ENCODE data around the gene LDHAL6B. TPM values are rescaled to one million over a fixed set of nuclear protein-coding genes. Genes with fewer than 3 reads are reported as not detected.

Gene LDHAL6B
- total and polyA plus RNA-seq, 2 donors: not detected

- Histone ChIP-seq H3K4me3 (ENCODE audit: low read depth, low read length) (no peak overlapping the region), H3K36me3 (ENCODE audit: insufficient read depth) (no peaks in the 10 kb centered on the region)
- WGBS: 91% methylated on average over 14 of the region's 14 CpGs
Measured at GRCh38 chr15:59217876-59218498, 11.3 kb downstream of the LDHAL6B start.

GRCh38 chr15:59218710-59219109, 12.1 kb downstream of the LDHAL6B start:
- no peaks in the 10 kb centered on the region for H3K36me3 ChIP-seq (ENCODE audit: insufficient read depth)
- WGBS: 84% methylated on average over 3 of the region's 3 CpGs
- no peak overlapping the region for H3K27ac ChIP-seq (ENCODE audit: low read depth)
- no peak overlapping the region for H3K4me3 ChIP-seq (ENCODE audit: low read depth, low read length)
- no peak for DNase-seq (ENCODE audit: extremely low spot score)
- no peaks in the 10 kb centered on the region for H3K4me1 ChIP-seq (ENCODE audit: insufficient read depth)

More at GRCh38 chr15:59217876-59218498, 11.3 kb downstream of the LDHAL6B start:
- H3K4me1 ChIP-seq (ENCODE audit: insufficient read depth): no peaks in the 10 kb centered on the region
- no peak for DNase-seq (ENCODE audit: extremely low spot score)
- H3K27ac ChIP-seq (ENCODE audit: low read depth): no peak overlapping the region

- H3K4me1 ChIP-seq (ENCODE audit: insufficient read depth): no peaks in the 10 kb centered on the region
- no peak for DNase-seq (ENCODE audit: extremely low spot score)
- no peak overlapping the region for H3K4me3 ChIP-seq (ENCODE audit: low read depth, low read length)
- 61% methylated on average over 5 of the region's 5 CpGs for WGBS
- no peak overlapping the region for H3K27ac ChIP-seq (ENCODE audit: low read depth)
- no peaks in the 10 kb centered on the region for H3K36me3 ChIP-seq (ENCODE audit: insufficient read depth)
Measured at GRCh38 chr15:59221511-59222505, 15.2 kb downstream of the LDHAL6B start.

DNA sequence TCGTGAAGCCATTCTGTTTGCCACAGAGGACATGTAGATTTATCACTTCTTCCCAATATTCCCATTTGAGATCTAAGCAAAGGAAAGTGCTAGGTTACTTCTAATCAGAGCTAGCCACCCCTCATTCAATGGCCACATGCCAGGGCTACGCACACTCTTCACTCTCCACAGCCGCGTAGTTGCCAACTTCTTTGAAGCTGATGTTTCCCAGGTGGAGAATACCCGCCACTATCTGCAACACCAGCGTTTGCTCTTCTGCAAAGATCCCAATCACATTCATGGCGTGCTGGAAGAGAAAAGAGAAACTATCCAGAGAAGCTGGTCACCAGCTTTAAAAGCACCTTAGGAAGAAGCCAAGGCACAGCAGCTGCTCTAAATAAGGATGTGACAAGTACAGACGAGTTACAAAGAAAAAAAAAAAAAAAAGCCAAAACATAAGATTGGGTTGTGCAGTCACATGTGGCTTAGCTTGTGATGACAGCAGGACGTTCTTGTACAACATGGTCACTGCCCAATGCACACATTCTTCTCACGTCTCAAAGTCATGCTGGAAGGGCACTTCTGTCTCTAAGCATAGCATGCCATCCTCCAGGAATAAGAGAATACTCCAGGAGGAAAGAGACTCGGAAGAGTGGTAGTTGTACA, 16.4 kb downstream of the LDHAL6B start:
- no peak overlapping the region for H3K27ac ChIP-seq (ENCODE audit: low read depth)
- WGBS: 63% methylated on average over 11 of the region's 11 CpGs

GRCh38 chr15:59223736-59224135, 17.1 kb downstream of the LDHAL6B start:
- no peak overlapping the region for H3K4me3 ChIP-seq (ENCODE audit: low read depth, low read length)
- H3K4me1 ChIP-seq (ENCODE audit: insufficient read depth): no peaks in the 10 kb centered on the region
- H3K27ac ChIP-seq (ENCODE audit: low read depth): no peak overlapping the region
- no peaks in the 10 kb centered on the region for H3K36me3 ChIP-seq (ENCODE audit: insufficient read depth)
- DNase-seq (ENCODE audit: extremely low spot score): no peak
- 75% methylated on average over 3 of the region's 3 CpGs for WGBS

More for the DNA sequence above, 16.4 kb downstream of the LDHAL6B start:
- H3K4me3 ChIP-seq (ENCODE audit: low read depth, low read length): no peak overlapping the region
- H3K36me3 ChIP-seq (ENCODE audit: insufficient read depth): no peaks in the 10 kb centered on the region
- no peak for DNase-seq (ENCODE audit: extremely low spot score)
- H3K4me1 ChIP-seq (ENCODE audit: insufficient read depth): no peaks in the 10 kb centered on the region

DNA sequence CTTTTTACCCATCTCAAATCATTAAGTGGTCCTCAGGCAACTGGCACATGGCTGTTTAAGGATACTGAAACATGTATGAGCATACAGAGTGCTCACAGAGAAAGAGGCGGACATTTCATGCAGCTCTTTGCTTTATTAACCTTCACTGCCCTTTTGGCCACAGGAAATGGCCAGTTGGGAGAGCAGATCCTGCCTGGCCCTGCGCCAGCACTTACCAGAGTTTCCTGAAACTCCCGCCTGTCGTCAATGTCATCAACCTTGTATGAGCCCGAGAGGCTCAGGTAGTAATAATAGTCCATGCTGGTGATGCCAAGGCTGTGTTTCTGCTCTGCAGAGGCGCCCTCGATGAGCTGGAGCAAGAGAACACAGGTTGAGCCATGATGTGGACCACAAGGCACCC, 17.8 kb downstream of the LDHAL6B start:
- H3K36me3 ChIP-seq (ENCODE audit: insufficient read depth): no peaks in the 10 kb centered on the region
- no peaks in the 10 kb centered on the region for H3K4me1 ChIP-seq (ENCODE audit: insufficient read depth)
- DNase-seq (ENCODE audit: extremely low spot score): no peak
- H3K4me3 ChIP-seq (ENCODE audit: low read depth, low read length): no peak overlapping the region
- H3K27ac ChIP-seq (ENCODE audit: low read depth): no peak overlapping the region
- 86% methylated on average over 7 of the region's 7 CpGs for WGBS

- Histone ChIP-seq H3K27ac (ENCODE audit: low read depth) (no peak overlapping the region), H3K4me1 (ENCODE audit: insufficient read depth) (no peaks in the 10 kb centered on the region), H3K4me3 (ENCODE audit: low read depth, low read length) (no peak overlapping the region), H3K36me3 (ENCODE audit: insufficient read depth) (no peaks in the 10 kb centered on the region)
- WGBS: 90% methylated on average over 4 of the region's 4 CpGs
- no peak for DNase-seq (ENCODE audit: extremely low spot score)
Measured at GRCh38 chr15:59227021-59227420, 20.4 kb downstream of the LDHAL6B start.

- Histone ChIP-seq H3K36me3 (ENCODE audit: insufficient read depth) (no peaks in the 10 kb centered on the region), H3K4me3 (ENCODE audit: low read depth, low read length) (no peak overlapping the region), H3K4me1 (ENCODE audit: insufficient read depth) (no peaks in the 10 kb centered on the region), H3K27ac (ENCODE audit: low read depth) (no peak overlapping the region)
- WGBS: 82% methylated on average over 4 of the region's 4 CpGs
- no peak for DNase-seq (ENCODE audit: extremely low spot score)
Measured at GRCh38 chr15:59229015-59229414, 22.4 kb downstream of the LDHAL6B start.

DNA sequence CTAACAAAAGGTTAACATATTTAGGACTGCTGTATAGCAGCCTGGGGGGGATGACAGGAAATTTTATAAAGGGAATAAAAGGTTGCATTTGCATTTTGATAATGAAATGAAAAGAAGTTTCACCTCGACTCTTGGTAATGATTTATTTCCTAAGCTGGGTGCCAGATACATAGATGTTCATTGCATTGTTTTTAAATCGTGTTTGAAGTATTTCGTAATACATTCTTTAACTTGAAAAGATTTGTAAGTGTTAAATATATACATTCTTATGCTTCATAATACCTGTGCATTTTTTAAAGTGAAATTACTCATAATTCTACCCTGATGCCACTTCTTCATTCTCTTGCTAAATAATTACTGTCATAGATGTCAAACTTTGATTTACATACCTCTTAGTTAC, 22.8 kb downstream of the LDHAL6B start:
- no peak overlapping the region for H3K4me3 ChIP-seq (ENCODE audit: low read depth, low read length)
- H3K27ac ChIP-seq (ENCODE audit: low read depth): no peak overlapping the region
- DNase-seq (ENCODE audit: extremely low spot score): no peak
- 77% methylated on average over 3 of the region's 3 CpGs for WGBS
- no peaks in the 10 kb centered on the region for H3K4me1 ChIP-seq (ENCODE audit: insufficient read depth)
- H3K36me3 ChIP-seq (ENCODE audit: insufficient read depth): no peaks in the 10 kb centered on the region

- H3K27ac ChIP-seq (ENCODE audit: low read depth): no peak overlapping the region
- no peaks in the 10 kb centered on the region for H3K36me3 ChIP-seq (ENCODE audit: insufficient read depth)
- no peak for DNase-seq (ENCODE audit: extremely low spot score)
- no peaks in the 10 kb centered on the region for H3K4me1 ChIP-seq (ENCODE audit: insufficient read depth)
- 54% methylated on average over 2 of the region's 2 CpGs for WGBS
- H3K4me3 ChIP-seq (ENCODE audit: low read depth, low read length): no peak overlapping the region
Measured at GRCh38 chr15:59230531-59231055, 23.9 kb downstream of the LDHAL6B start.

- Histone ChIP-seq H3K4me1 (ENCODE audit: insufficient read depth) (no peaks in the 10 kb centered on the region), H3K36me3 (ENCODE audit: insufficient read depth) (no peaks in the 10 kb centered on the region), H3K27ac (ENCODE audit: low read depth) (no peak overlapping the region), H3K4me3 (ENCODE audit: low read depth, low read length) (no peak overlapping the region)
- no peak for DNase-seq (ENCODE audit: extremely low spot score)
- 43% methylated on average over 1 of the region's 1 CpG for WGBS
Measured at GRCh38 chr15:59232476-59232875, 25.8 kb downstream of the LDHAL6B start.

- H3K4me3 ChIP-seq (ENCODE audit: low read depth, low read length): no peak overlapping the region
- no peak overlapping the region for H3K27ac ChIP-seq (ENCODE audit: low read depth)
- DNase-seq (ENCODE audit: extremely low spot score): no peak
- no peaks in the 10 kb centered on the region for H3K36me3 ChIP-seq (ENCODE audit: insufficient read depth)
- H3K4me1 ChIP-seq (ENCODE audit: insufficient read depth): no peaks in the 10 kb centered on the region
- whole genome bisulfite sequencing: 97% methylated on average over 1 of the region's 1 CpG
Measured at GRCh38 chr15:59236394-59236793, 29.8 kb downstream of the LDHAL6B start.

DNA sequence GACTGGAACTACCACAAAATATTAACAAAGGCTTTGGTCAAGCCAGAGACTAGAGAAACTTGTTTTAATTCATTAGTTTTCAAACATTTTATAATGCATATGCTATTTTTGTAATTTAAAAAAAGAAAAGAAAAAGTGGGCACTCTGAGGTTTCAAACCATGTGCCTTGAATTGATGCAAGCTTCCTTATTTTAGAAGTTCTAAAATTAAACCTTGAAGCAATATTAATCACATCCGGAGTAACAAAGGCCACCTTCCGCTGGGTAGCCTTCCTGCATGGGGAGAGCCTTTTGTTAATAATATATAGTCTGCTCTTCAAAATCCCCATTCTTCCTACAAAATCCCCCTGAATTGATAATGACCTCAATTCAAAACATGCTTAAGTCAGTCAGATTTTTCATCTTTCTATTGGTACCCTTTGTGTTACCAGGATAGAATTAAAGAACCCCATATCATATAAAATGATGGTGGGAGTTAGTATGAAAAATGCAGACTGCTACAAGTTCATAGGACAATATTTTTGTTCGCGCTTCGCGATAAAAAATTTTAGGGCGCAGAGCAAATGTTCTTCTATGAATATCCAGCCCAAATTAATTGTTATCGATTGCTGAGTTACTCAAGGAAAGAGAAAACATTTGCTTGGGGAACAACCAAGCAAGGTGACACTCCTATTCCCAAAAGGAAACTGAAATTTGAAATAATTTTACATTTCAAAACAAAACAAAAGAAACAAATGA, 30.6 kb downstream of the LDHAL6B start:
- Histone ChIP-seq H3K4me3 (ENCODE audit: low read depth, low read length) (no peak overlapping the region), H3K27ac (ENCODE audit: low read depth) (no peak overlapping the region), H3K36me3 (ENCODE audit: insufficient read depth) (no peaks in the 10 kb centered on the region), H3K4me1 (ENCODE audit: insufficient read depth) (no peaks in the 10 kb centered on the region)
- WGBS: 86% methylated on average over 8 of the region's 8 CpGs
- DNase-seq (ENCODE audit: extremely low spot score): no peak
